ENCODE data around the gene HIBCH. TPM values are rescaled to one million over a fixed set of nuclear protein-coding genes. Genes with fewer than 3 reads are reported as not detected.

HIBCH gene
- total and polyA plus RNA-seq, 9 of the 15 experiments (the other 6 are each of a cell fraction or from before 2014, with no cell fraction given): 17.0 to 65.4 (median 28.3) TPM

DNA sequence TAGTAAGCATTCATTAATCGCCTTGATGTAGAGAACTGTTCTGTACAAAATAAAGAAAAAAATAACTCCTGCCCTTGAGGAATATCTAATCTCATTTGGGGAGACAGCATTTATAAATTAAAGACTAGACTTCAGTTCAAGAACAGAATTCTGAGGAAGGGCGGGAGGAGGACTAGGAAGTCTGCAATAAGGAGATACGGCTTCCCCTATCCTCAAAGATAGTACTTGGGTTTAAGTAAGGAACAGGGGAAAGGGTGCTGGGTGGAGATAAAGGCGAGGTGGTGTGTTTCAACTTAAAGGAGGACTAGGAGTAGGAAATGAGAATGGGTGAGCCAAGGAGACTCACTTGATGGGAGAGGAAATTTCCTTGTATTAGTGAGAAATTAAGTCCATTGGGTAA is 135.2 kb downstream of the HIBCH start (continued):
- TF ChIP-seq, protein P1, sequence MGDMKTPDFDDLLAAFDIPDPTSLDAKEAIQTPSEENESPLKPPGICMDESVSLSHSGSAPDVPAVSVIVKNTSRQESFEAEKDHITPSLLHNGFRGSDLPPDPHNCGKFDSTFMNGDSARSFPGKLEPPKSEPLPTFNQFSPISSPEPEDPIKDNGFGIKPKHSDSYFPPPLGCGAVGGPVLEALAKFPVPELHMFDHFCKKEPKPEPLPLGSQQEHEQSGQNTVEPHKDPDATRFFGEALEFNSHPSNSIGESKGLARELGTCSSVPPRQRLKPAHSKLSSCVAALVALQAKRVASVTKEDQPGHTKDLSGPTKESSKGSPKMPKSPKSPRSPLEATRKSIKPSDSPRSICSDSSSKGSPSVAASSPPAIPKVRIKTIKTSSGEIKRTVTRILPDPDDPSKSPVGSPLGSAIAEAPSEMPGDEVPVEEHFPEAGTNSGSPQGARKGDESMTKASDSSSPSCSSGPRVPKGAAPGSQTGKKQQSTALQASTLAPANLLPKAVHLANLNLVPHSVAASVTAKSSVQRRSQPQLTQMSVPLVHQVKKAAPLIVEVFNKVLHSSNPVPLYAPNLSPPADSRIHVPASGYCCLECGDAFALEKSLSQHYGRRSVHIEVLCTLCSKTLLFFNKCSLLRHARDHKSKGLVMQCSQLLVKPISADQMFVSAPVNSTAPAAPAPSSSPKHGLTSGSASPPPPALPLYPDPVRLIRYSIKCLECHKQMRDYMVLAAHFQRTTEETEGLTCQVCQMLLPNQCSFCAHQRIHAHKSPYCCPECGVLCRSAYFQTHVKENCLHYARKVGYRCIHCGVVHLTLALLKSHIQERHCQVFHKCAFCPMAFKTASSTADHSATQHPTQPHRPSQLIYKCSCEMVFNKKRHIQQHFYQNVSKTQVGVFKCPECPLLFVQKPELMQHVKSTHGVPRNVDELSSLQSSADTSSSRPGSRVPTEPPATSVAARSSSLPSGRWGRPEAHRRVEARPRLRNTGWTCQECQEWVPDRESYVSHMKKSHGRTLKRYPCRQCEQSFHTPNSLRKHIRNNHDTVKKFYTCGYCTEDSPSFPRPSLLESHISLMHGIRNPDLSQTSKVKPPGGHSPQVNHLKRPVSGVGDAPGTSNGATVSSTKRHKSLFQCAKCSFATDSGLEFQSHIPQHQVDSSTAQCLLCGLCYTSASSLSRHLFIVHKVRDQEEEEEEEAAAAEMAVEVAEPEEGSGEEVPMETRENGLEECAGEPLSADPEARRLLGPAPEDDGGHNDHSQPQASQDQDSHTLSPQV (IDR thresholded peaks at IDR 0.05): no peak
- TF ChIP-seq NCOR1 (IDR thresholded peaks at IDR 0.05) (peak; percentile 98), RBM15 (IDR thresholded peaks at IDR 0.05; ENCODE audit: insufficient read depth, low read length) (no peak), ZNF584 (CRISPR knock-in tag; IDR thresholded peaks at IDR 0.05; ENCODE audit: low read depth) (no peak; the same call in 1 of the 2 replicates), KLF16 (IDR thresholded peaks at IDR 0.05) (peak; percentile 88), SMAD2 (IDR thresholded peaks at IDR 0.05; ENCODE audit: low read depth, low read length) (no peak), NRF1 (conservative IDR thresholded peaks at IDR 0.05 in 1 of 2, IDR thresholded peaks at IDR 0.05 in 1 of 2) (no peak), SRSF1 (IDR thresholded peaks at IDR 0.05; ENCODE audit: low read depth, low read length) (no peak), ZNF217 (CRISPR knock-in tag; IDR thresholded peaks at IDR 0.05) (no peak), POLR2G (IDR thresholded peaks at IDR 0.05; ENCODE audit: low read depth, low read length) (no peak), ZNF3 (CRISPR knock-in tag; IDR thresholded peaks at IDR 0.05) (no peak), DACH1 (IDR thresholded peaks at IDR 0.05; ENCODE audit: partially characterized antibody) (peak; percentile 19), CAMTA2 (CRISPR knock-in tag; conservative IDR thresholded peaks at IDR 0.05) (no peak)
- TF ChIP-seq, protein P2, sequence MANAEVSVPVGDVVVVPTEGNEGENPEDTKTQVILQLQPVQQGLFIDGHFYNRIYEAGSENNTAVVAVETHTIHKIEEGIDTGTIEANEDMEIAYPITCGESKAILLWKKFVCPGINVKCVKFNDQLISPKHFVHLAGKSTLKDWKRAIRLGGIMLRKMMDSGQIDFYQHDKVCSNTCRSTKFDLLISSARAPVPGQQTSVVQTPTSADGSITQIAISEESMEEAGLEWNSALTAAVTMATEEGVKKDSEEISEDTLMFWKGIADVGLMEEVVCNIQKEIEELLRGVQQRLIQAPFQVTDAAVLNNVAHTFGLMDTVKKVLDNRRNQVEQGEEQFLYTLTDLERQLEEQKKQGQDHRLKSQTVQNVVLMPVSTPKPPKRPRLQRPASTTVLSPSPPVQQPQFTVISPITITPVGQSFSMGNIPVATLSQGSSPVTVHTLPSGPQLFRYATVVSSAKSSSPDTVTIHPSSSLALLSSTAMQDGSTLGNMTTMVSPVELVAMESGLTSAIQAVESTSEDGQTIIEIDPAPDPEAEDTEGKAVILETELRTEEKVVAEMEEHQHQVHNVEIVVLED (CRISPR knock-in tag; IDR thresholded peaks at IDR 0.05): no peak
- TF ChIP-seq, protein P3, sequence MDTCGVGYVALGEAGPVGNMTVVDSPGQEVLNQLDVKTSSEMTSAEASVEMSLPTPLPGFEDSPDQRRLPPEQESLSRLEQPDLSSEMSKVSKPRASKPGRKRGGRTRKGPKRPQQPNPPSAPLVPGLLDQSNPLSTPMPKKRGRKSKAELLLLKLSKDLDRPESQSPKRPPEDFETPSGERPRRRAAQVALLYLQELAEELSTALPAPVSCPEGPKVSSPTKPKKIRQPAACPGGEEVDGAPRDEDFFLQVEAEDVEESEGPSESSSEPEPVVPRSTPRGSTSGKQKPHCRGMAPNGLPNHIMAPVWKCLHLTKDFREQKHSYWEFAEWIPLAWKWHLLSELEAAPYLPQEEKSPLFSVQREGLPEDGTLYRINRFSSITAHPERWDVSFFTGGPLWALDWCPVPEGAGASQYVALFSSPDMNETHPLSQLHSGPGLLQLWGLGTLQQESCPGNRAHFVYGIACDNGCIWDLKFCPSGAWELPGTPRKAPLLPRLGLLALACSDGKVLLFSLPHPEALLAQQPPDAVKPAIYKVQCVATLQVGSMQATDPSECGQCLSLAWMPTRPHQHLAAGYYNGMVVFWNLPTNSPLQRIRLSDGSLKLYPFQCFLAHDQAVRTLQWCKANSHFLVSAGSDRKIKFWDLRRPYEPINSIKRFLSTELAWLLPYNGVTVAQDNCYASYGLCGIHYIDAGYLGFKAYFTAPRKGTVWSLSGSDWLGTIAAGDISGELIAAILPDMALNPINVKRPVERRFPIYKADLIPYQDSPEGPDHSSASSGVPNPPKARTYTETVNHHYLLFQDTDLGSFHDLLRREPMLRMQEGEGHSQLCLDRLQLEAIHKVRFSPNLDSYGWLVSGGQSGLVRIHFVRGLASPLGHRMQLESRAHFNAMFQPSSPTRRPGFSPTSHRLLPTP (IDR thresholded peaks at IDR 0.05; ENCODE audit: borderline replicate concordance, extremely low read depth, insufficient read length): no peak
- TF ChIP-seq, protein P4, sequence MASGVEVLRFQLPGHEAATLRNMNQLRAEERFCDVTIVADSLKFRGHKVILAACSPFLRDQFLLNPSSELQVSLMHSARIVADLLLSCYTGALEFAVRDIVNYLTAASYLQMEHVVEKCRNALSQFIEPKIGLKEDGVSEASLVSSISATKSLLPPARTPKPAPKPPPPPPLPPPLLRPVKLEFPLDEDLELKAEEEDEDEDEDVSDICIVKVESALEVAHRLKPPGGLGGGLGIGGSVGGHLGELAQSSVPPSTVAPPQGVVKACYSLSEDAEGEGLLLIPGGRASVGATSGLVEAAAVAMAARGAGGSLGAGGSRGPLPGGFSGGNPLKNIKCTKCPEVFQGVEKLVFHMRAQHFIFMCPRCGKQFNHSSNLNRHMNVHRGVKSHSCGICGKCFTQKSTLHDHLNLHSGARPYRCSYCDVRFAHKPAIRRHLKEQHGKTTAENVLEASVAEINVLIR (CRISPR knock-in tag; IDR thresholded peaks at IDR 0.05): no peak
- TF ChIP-seq, protein P5, sequence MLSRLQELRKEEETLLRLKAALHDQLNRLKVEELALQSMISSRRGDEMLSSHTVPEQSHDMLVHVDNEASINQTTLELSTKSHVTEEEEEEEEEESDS (CRISPR knock-in tag; IDR thresholded peaks at IDR 0.05): no peak

Measured in K562 (cell line).